T1000 (cell line): ENCODE data around the gene IGSF8.

Experiments used
- DNase-seq: peaks from one replicate; lab custom pipeline; 2025; ENCODE audit warnings: mixed read lengths; lab: John Stamatoyannopoulos, UW

Gene IGSF8

GRCh38 chr1:160086456-160086892 lies 11.9 kb downstream of the IGSF8 start:
- no peak for DNase-seq

- DNase-seq, result no peak
These were observed 12.5 kb downstream of the IGSF8 start for GRCh38 chr1:160085686-160086455.

- DNase-seq, result no peak
These were observed 13.6 kb downstream of the IGSF8 start for GRCh38 chr1:160084771-160085321.

GRCh38 chr1:160083968-160084770 lies 14.2 kb downstream of the IGSF8 start:
- no peak for DNase-seq

GRCh38 chr1:160082926-160083325 lies 15.5 kb downstream of the IGSF8 start:
- DNase-seq, result no peak

GRCh38 chr1:160082487-160082886 lies 15.9 kb downstream of the IGSF8 start:
- no peak for DNase-seq

GRCh38 chr1:160081261-160081936 lies 17.0 kb downstream of the IGSF8 start, which contains the start of gene KCNJ9:
Gene KCNJ9, plus strand, starts transcription at chr1:160081538. Its CDS starts 2,493 bp downstream, at chr1:160084031.
- no peak for DNase-seq

- DNase-seq, result no peak
These were observed 17.9 kb downstream of the IGSF8 start for GRCh38 chr1:160080381-160081100.

GRCh38 chr1:160079448-160079847 lies 19.0 kb downstream of the IGSF8 start:
- no peak for DNase-seq

GRCh38 chr1:160078512-160079195 lies 19.8 kb downstream of the IGSF8 start:
- no peak for DNase-seq

GRCh38 chr1:160077486-160077885 lies 20.9 kb downstream of the IGSF8 start:
- no peak for DNase-seq

GRCh38 chr1:160076295-160076694 lies 22.1 kb downstream of the IGSF8 start:
- no peak for DNase-seq

GRCh38 chr1:160075836-160076235 lies 22.6 kb downstream of the IGSF8 start:
- DNase-seq, result no peak

GRCh38 chr1:160074865-160075264 lies 23.6 kb downstream of the IGSF8 start:
- no peak for DNase-seq

GRCh38 chr1:160071289-160071688 lies 27.1 kb downstream of the IGSF8 start:
- no peak for DNase-seq

- DNase-seq, result no peak
These were observed 27.9 kb downstream of the IGSF8 start for GRCh38 chr1:160070243-160071163.

- no peak for DNase-seq
These were observed 28.8 kb downstream of the IGSF8 start, which contains the start of gene KCNJ10 for GRCh38 chr1:160069460-160070231. Gene KCNJ10, minus strand, starts transcription at chr1:160070160. Its CDS starts 27,628 bp downstream, at chr1:160042532.

- no peak for DNase-seq
These were observed 30.2 kb downstream of the IGSF8 start for GRCh38 chr1:160068225-160068624.
